ENCODE results near the gene RALGPS1.

Gene RALGPS1, protein sequence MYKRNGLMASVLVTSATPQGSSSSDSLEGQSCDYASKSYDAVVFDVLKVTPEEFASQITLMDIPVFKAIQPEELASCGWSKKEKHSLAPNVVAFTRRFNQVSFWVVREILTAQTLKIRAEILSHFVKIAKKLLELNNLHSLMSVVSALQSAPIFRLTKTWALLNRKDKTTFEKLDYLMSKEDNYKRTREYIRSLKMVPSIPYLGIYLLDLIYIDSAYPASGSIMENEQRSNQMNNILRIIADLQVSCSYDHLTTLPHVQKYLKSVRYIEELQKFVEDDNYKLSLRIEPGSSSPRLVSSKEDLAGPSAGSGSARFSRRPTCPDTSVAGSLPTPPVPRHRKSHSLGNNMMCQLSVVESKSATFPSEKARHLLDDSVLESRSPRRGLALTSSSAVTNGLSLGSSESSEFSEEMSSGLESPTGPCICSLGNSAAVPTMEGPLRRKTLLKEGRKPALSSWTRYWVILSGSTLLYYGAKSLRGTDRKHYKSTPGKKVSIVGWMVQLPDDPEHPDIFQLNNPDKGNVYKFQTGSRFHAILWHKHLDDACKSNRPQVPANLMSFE

DNA sequence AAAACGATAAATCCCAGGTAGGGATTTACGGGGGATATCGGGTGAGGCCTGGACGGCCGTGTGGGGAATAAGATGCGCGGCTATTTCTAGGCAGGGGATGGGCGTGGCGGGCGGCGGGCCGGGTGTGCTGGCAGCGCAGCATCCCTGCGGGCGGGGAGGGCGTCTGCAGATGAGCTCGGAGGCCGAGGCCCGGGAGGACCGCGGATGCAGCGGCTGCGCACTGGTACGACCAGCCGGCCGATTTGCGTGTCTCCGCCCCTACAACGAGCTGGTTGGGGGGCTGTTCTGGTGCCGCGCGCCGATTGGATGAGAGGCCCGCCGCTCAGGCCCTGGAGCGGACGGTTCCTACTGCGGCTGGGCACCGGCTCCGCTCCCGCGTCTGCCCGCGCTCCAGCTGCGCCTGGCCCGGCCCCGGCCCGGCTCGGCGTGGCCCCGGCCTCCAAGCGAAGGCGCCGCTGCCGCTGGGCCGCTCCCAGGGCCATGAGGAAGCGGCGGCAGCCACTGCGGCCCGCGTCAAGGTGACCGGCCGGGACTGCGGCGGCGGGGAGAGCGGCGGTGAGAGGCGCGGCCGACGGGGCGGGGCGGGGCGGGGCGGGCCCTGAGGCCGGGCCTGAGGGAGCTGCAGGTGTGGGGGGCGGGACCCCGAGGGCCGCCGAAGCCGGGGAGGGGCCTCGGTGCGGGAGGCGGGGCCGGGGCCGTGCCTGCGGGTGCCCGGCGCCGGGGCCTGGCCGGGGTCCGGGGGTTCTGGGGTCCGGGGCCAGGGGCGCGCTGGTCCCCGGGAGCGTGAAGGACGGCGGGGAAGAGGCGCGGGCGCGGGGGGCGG lies at the start of gene RALGPS1:
TSS of gene RALGPS1 (plus strand) at position 325 of the 823 bp plus-strand sequence. CDS start 47,508 bp downstream, outside the sequence.
- DNase-seq, result peak; percentile 93

DNA sequence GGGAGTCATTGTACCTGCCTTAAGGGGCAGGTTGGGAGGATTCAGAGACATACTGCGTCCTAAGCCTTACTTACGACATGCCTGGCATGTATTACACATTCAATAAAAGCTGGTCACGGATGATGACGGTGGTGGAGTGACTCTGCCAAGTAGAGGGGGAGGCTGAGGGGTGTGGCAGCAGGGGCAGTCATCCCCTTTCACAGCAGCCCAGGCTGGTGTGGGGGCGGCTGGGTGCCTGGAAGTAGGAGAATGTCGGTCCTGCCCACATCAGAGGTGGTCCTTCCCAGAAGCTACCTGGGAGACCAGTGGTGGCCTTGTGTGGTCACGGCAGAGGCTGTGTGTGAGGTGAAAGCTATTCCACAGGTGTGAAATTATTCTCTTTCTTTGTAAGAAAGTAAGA lies 45.2 kb upstream of the RALGPS1 start:
- no peak for DNase-seq

DNA sequence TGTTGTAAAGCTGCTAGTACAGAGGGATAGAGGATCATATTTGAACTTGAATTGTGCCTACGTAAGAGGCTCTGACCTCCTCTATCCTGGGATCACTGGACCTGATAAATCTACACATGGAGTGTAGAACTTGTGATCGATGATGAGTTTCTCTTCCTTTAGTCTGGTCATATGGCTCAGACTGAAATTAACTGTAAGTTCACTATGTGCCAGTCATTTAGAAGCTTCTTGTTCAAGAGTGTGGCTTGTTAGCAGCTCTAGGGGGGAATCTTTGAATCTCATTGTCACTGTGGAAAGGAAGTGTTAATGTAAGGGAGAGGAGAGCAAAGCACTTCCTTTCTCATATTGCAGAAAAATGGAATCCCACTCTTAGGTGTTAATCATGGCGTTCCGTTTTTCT lies 42.1 kb upstream of the RALGPS1 start:
- DNase-seq, result no peak

DNA sequence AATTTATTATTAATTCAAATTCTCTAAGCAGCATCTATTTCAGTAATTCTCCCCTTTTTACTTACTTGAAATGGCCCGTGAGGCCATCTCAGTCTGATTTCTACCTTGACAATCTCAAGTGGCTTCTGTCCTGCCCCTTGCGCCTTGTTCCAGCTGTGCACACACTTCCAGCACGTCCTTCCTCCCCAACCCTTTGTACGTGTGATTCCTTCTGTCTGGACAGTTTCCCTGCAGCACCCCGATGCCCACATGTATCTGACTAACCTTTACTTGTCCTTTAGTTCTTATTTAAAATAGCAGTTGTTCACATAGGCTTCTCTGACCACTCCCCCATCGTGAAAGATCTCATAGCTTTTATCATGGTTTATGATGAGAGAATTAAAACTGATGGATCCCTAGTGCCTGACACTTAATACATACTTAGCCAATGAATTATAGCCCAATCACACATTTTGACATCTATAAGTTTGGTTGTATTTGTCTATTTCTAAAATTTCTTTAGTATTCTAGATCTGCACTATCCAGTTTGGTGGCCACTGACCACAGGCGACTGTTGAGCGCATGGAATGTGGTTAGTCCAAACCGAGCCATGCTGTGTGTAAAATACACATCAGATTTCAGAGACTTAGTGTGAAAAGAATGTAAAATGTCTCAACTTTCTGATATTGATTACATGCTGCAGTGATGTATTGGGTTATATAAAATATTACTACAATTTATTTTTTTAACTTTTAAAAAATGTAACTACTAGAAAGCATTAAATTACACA lies 39.9 kb upstream of the RALGPS1 start:
- DNase-seq, result no peak

- no peak for DNase-seq
Observed at GRCh38 chr9:126875756-126876510, 38.6 kb upstream of the RALGPS1 start.

DNA sequence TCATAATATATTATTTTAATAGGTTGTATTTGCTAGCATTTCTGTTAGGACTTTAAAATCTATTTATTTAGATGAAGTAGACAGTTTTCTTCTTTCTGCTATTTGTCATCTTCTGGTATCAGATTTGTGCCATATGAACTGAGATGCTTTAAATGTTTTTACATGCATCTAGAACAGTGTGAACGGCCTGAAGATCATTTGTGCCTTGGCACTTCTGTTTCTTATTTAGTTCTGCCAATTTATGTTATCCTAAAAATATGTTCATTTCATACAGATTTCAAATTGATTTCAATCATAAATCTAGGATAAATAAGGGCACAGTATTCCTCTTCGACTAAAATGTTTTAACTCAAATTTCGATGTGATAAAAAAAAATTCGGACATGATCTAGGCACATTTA lies 38.1 kb upstream of the RALGPS1 start:
- DNase-seq, result no peak

DNA sequence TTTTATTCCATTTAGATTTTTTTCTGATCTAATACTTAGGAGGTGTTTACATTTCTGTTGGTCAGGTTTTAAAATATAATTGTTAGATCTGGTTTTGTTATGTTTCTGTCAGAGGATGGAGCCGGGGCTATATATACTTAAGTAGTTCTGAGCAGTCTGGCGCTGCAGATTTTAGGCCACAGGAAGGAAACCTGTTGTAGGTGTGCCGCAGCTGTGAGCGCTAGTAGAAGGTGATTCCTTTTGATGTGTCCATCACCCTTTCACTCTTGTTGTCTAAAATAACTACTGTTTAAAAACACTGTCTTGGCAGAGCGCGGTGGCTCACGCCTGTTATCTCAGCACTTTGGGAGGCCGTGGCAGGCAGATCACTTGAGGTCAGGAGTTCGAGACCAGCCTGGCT lies 37.2 kb upstream of the RALGPS1 start:
- no peak for DNase-seq

DNA sequence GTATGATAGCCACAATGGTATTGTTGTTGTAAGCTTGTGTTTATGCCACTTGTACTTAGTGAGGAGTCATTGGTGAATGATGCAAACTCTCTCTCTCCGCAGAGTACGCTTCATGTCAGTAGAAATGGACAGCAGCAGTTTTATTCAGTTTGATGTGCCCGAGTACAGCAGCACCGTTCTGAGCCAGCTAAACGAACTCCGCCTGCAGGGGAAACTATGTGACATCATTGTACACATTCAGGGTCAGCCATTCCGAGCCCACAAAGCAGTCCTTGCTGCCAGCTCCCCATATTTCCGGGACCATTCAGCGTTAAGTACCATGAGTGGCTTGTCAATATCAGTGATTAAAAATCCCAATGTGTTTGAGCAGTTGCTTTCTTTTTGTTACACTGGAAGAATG lies 35.3 kb upstream of the RALGPS1 start:
- DNase-seq, result no peak

DNA sequence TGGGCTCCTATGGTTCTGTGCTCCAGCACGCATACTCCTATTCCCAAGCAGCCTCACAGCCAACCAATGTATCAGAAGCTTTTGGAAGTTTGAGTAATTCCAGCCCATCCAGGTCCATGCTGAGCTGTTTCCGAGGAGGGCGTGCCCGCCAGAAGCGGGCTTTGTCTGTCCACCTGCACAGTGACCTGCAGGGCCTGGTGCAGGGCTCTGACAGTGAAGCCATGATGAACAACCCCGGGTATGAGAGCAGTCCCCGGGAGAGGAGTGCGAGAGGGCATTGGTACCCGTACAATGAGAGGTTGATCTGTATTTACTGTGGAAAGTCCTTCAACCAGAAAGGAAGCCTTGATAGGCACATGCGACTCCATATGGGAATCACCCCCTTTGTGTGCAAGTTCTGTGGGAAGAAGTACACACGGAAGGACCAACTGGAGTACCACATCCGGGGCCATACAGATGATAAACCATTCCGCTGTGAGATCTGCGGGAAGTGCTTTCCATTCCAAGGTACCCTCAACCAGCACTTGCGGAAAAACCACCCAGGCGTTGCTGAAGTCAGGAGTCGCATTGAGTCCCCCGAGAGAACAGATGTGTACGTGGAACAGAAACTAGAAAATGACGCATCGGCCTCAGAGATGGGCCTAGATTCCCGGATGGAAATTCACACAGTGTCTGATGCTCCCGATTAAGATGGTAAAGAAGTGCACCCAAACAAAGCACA lies 34.2 kb upstream of the RALGPS1 start:
- no peak for DNase-seq

GRCh38 chr9:126880947-126881332 lies 33.6 kb upstream of the RALGPS1 start:
- no peak for DNase-seq

DNA sequence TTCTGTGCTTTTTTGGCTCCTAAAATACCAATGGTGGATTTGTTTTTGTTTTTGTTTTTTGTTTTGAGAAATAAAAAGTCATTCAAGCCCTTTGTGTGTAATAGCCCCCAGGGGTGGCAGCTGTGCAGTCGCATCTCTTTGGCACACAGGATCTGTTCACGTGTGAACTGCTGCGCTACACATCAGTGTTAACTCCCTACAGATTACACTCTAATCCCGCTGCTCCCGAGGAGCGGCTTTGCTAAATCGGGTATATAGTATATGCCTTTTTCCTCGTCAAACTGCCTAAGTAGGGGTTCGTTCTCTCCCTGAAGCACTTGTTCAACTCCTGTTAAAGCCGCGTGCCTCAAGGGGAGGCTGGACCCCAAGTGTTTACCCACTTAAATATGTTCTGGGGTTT lies 31.8 kb upstream of the RALGPS1 start:
- no peak for DNase-seq

DNA sequence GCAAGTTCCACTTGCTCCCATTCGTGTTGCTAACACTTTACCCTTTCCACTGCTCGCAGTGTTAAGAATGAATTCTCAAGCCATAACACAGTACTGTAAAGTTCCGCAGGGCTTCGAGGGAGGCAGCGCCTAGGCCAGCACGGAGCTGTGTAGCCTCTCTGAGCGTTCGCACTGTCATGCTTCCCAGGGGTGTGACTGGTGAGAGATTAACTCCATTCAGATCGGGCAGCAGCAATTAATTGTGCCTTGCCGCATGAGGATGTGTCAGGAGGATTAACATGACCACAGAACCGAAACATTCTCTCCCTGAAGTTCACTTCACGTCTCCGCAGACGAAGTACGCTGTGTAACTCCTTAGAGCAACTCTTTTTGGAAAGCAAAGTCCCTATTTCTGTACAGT lies 30.9 kb upstream of the RALGPS1 start:
- DNase-seq, result no peak

DNA sequence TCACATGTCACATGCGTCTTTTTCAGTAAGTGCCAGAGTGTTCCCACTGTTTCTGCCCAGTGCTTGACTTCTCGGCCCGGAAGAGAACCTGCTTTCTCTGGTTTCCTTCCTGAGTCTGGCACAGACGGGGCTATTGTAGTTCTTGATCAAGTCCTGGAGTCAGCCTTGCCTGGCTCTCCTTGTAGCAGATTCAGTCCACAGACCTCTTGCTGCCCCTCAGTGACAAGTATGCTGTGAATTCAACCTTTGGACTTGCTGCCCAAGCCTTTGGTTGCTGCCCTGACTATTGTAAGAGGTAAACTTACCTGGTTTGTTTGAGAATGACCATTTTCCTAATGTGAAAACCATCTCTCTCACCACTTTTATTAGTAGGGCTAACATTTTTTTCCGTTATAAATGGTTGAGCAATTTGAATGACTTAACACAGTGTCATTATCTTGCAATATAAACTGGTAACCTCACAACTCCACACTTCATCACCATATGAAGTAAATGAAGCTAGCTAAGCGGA lies 29.4 kb upstream of the RALGPS1 start:
- DNase-seq, result no peak

DNA sequence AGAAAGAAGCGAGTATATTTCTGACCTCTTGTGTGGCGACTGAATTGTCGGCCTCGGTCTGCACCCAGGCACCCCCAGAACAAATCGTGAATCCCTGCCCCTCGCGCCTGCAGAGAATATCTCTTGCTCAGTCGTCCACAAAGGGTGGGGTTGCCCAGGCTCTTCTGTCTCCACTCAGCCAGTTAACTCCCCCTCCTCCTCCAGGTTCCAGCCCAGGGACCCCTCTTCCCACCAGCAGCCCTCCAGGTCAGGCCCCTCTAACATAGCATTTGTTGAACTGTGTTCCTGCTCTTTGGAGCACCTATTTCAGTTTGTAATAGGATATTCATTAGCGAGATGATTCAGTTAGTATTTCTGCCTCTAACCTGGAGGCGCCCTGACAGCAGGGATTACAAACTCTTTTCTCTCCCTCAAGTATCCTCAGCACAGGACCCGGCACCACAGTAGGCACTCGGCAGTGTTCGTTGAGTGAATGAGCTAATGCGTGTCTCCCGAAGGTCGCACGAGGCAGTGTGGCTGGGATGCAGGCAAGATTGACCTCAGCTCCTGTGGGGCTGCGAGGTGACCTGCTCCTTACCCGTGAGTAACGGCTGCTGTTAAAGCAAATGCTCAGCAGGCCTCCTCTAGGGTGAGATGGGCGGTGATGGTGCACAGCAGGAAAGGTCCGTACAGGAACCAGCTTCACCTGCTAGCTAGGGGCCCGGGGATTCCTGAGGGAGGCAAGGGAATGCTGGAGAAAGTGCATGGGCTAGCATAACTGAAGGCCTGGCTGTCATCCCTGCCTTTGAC lies 28.4 kb upstream of the RALGPS1 start:
- no peak for DNase-seq

DNA sequence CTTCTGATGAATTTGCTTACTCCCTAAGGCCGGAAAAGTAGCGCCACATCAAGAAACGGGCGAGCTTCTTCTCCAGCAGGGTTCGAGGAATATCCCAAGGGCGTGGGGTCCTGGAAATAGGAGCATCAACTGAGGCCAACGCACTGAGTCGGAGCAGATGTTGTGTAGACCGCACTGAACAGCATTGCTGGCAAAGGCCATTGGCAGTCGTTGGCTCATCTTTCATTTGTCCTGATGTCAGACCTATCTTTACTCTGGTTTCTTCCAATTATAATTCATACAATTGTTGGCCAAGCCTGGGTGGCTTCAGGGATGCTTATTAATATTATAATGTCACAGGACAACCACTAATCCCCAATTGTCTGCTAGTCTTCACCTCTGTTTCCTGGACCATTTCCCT lies 27.7 kb upstream of the RALGPS1 start:
- DNase-seq, result no peak

DNA sequence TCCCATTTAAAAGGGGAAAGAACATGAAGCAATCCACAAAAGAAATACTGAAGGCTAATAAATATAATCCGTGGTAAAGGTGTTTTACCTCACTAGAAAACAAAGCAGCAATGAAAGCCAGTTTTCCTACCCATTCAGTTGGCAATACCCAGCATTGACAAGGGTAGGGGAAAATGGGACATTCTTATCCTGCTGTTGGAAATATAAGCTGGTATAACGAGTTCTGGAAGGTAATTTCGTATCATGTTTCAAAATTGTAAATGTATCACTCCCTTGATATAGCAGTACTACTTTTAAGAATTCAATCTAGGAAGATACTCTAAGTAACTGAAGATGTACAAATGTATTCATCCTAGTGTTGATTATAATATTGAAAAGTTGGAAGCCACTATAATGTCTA lies 22.9 kb upstream of the RALGPS1 start:
- DNase-seq, result no peak

DNA sequence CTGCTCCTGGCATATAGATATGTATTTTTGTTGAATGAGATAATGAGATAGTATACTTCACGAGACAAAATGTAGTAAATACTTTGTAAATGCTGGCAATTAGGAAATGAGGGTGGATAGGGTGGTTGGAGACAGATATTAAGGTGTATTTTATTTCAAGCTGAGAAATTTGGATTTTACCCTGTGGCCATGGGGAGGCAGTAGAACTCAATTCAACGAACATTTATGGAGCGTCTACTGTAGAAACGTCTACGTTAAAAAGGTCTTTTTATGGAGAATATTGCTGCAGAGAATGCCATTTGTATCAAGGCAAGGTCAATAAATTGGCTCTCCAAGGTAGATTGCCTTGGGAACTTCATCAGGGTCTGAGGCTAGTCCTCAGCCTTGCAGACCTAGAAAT lies 21.5 kb upstream of the RALGPS1 start:
- DNase-seq, result no peak

- DNase-seq, result no peak
Observed at GRCh38 chr9:126894052-126894603, 20.5 kb upstream of the RALGPS1 start.

- DNase-seq, result no peak
Observed at GRCh38 chr9:126902210-126902609, 12.4 kb upstream of the RALGPS1 start.

- DNase-seq, result no peak
Observed at GRCh38 chr9:126904586-126904985, 10.0 kb upstream of the RALGPS1 start.
